ENCODE data around the gene SOD3. TPM values are rescaled to one million over a fixed set of nuclear protein-coding genes. Genes with fewer than 3 reads are reported as not detected.

The SOD3 gene
- total and polyA plus RNA-seq, 10 of the 15 experiments (the other 5 are each of a cell fraction or from before 2014, with no cell fraction given) = not detected

DNA sequence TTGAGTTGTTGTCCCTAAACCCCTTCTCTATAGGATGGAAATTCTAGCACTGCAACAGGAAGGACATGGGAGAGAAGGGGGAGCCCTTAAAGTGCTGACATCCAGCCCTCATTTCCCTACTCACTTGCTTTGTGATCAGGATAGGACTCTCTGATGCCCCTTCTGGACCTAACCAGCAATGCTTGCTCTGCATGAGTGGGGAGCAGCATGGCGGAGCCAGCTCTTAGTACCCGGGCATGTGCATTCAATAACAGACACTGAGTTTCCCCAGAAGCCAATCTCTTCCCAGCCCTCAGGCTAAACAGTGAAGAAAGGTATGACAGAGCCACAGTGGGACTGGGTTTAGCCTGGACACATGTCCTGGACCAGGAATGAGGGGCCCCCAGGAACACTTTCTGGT lies 14.0 kb downstream of the SOD3 start:
- Histone ChIP-seq H4K20me1 (ENCODE audit: control insufficient read depth, insufficient read depth) (no peaks in the 10 kb centered on the region), H3K79me2 (ENCODE audit: control insufficient read depth, insufficient read depth, low read length) (no peaks in the 10 kb centered on the region), H3K27me3 (replicated peaks in 1 of 2; ENCODE audit: control insufficient read depth in 2 of 2, insufficient read depth in 2 of 2, low read length in 1 of 2) (no peaks in the 10 kb centered on the region), H3K27ac (ENCODE audit: control insufficient read depth, insufficient read depth) (no peak overlapping the region), H3K4me3 (no peak overlapping the region), H3K36me3 (ENCODE audit: control insufficient read depth in 2 of 2, insufficient read depth in 2 of 2, low read length in 1 of 2) (no peaks in the 10 kb centered on the region), H3K9me3 (replicated peaks; ENCODE audit: control insufficient read depth, insufficient read depth, low read length) (no peaks in the 10 kb centered on the region), H3K4me2 (ENCODE audit: control insufficient read depth, insufficient read depth) (no peak overlapping the region), H3K4me1 (ENCODE audit: control insufficient read depth, insufficient read depth, low read length) (no peaks in the 10 kb centered on the region), H2AFZ (ENCODE audit: control insufficient read depth, low read depth, low read length) (no peak overlapping the region), H3K9ac (ENCODE audit: control insufficient read depth, insufficient read depth, low read length) (no peak overlapping the region)
- DNase-seq (ENCODE audit: low read depth, low spot score) = no peak
- no TSS peak for BruUV-seq (replicated peaks)
- WGBS (ENCODE audit: insufficient coverage, insufficient replicate concordance, low lambda C conversion rate, missing lambda C conversion rate) = 22% methylated on average over 2 of the region's 2 CpGs
- peak; percentile 49; the same call in 2 of the 3 replicates for ATAC-seq
- intact Hi-C loops (cut with micrococcal nuclease; ENCODE audit: unreplicated experiment) (no loop called here), in situ Hi-C loops (cut with MboI) (no loop called here)
- CTCF ChIA-PET = interaction anchor here (0.6 kb wide), 1 partner anchor 13 kb away, joined by 3 read pairs; no protein-coding TSS in a partner anchor
- no peak for FAIRE-seq
- SMC1A ChIA-PET (ENCODE audit: uncharacterized antibody, unreplicated experiment) = no interaction called here
- no peak for TF ChIP-seq SREBF2 (IDR thresholded peaks at IDR 0.05; ENCODE audit: low read length)
- no peak for TF ChIP-seq SPI1 (IDR thresholded peaks at IDR 0.05; ENCODE audit: borderline replicate concordance, insufficient read depth, low read depth, low read length)
- TF ChIP-seq, protein P1, sequence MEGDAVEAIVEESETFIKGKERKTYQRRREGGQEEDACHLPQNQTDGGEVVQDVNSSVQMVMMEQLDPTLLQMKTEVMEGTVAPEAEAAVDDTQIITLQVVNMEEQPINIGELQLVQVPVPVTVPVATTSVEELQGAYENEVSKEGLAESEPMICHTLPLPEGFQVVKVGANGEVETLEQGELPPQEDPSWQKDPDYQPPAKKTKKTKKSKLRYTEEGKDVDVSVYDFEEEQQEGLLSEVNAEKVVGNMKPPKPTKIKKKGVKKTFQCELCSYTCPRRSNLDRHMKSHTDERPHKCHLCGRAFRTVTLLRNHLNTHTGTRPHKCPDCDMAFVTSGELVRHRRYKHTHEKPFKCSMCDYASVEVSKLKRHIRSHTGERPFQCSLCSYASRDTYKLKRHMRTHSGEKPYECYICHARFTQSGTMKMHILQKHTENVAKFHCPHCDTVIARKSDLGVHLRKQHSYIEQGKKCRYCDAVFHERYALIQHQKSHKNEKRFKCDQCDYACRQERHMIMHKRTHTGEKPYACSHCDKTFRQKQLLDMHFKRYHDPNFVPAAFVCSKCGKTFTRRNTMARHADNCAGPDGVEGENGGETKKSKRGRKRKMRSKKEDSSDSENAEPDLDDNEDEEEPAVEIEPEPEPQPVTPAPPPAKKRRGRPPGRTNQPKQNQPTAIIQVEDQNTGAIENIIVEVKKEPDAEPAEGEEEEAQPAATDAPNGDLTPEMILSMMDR (IDR thresholded peaks at IDR 0.05 in 2 of 3, conservative IDR thresholded peaks at IDR 0.05 in 1 of 3; ENCODE audit: control insufficient read depth in 2 of 3, extremely low read depth in 1 of 3, insufficient read depth in 1 of 3, low read depth in 3 of 3, low read length in 3 of 3) = 0 out of 6 replicates have a peak, but pooled peaks of 1 of the 3 experiments have one; percentile 11
- TF ChIP-seq MXI1 (IDR thresholded peaks at IDR 0.05; ENCODE audit: low read depth, low read length) = no peak
- POLR2A ChIA-PET = no interaction called here
- RAD21 ChIA-PET (ENCODE audit: unreplicated experiment) = no interaction called here

DNA sequence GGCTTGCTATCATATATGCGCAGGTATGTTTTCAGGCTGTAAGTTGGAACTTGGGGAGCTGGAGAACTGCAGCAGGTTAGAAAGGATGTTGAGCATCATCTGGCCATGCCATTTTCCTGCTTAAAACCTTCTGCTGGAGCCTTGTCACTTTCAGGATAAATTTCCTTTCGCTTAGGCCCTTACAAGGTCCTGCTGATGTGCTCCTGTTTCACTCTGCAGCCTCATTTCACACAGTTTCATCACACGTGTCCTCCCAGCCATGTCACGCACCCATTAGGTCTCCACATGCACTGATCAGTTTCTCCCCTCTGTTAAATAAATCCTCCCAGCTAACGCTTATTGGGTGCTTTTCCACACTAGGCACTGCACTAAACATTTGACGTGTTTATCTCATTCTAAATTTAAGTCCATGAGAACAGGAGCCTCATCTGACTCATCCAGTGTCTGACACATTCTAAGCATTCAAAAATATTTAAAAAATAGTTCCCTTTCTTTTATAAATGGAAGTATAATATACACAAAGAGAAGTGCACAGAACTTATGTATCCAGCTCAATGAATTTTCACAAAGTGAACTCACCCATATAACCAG lies 14.5 kb downstream of the SOD3 start:
- Histone ChIP-seq H3K27ac (ENCODE audit: control insufficient read depth, insufficient read depth) (no peak overlapping the region), H3K4me1 (ENCODE audit: control insufficient read depth, insufficient read depth, low read length) (no peaks in the 10 kb centered on the region), H4K20me1 (ENCODE audit: control insufficient read depth, insufficient read depth) (no peaks in the 10 kb centered on the region), H3K4me3 (no peak overlapping the region), H3K36me3 (ENCODE audit: control insufficient read depth in 2 of 2, insufficient read depth in 2 of 2, low read length in 1 of 2) (no peaks in the 10 kb centered on the region), H3K27me3 (replicated peaks in 1 of 2; ENCODE audit: control insufficient read depth in 2 of 2, insufficient read depth in 2 of 2, low read length in 1 of 2) (no peaks in the 10 kb centered on the region), H3K4me2 (ENCODE audit: control insufficient read depth, insufficient read depth) (no peak overlapping the region), H2AFZ (ENCODE audit: control insufficient read depth, low read depth, low read length) (no peak overlapping the region), H3K9me3 (replicated peaks; ENCODE audit: control insufficient read depth, insufficient read depth, low read length) (no peaks in the 10 kb centered on the region), H3K9ac (ENCODE audit: control insufficient read depth, insufficient read depth, low read length) (no peak overlapping the region), H3K79me2 (ENCODE audit: control insufficient read depth, insufficient read depth, low read length) (no peaks in the 10 kb centered on the region)
- no TSS peak for BruUV-seq (replicated peaks)
- CTCF ChIA-PET = interaction anchor here (0.6 kb wide), 1 partner anchor 13 kb away, joined by 3 read pairs; no protein-coding TSS in a partner anchor
- no peak for ATAC-seq
- TF ChIP-seq, protein P2, sequence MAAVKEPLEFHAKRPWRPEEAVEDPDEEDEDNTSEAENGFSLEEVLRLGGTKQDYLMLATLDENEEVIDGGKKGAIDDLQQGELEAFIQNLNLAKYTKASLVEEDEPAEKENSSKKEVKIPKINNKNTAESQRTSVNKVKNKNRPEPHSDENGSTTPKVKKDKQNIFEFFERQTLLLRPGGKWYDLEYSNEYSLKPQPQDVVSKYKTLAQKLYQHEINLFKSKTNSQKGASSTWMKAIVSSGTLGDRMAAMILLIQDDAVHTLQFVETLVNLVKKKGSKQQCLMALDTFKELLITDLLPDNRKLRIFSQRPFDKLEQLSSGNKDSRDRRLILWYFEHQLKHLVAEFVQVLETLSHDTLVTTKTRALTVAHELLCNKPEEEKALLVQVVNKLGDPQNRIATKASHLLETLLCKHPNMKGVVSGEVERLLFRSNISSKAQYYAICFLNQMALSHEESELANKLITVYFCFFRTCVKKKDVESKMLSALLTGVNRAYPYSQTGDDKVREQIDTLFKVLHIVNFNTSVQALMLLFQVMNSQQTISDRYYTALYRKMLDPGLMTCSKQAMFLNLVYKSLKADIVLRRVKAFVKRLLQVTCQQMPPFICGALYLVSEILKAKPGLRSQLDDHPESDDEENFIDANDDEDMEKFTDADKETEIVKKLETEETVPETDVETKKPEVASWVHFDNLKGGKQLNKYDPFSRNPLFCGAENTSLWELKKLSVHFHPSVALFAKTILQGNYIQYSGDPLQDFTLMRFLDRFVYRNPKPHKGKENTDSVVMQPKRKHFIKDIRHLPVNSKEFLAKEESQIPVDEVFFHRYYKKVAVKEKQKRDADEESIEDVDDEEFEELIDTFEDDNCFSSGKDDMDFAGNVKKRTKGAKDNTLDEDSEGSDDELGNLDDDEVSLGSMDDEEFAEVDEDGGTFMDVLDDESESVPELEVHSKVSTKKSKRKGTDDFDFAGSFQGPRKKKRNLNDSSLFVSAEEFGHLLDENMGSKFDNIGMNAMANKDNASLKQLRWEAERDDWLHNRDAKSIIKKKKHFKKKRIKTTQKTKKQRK (IDR thresholded peaks at IDR 0.05; ENCODE audit: low read depth, low read length) = no peak
- RAD21 ChIA-PET (ENCODE audit: unreplicated experiment) = no interaction called here
- no peak for FAIRE-seq
- POLR2A ChIA-PET = no interaction called here
- no peak for DNase-seq (ENCODE audit: low read depth, low spot score)
- in situ Hi-C loops (cut with MboI) = no loop called here
- WGBS (ENCODE audit: insufficient coverage, insufficient replicate concordance, low lambda C conversion rate, missing lambda C conversion rate) = 36% methylated on average over 6 of the region's 6 CpGs
- intact Hi-C loops (cut with micrococcal nuclease; ENCODE audit: unreplicated experiment) = no loop called here
- SMC1A ChIA-PET (ENCODE audit: uncharacterized antibody, unreplicated experiment) = no interaction called here

Measured in GM12878 (cell line).